GM12878 (cell line): ENCODE data around the gene JADE2. TPM values are rescaled to one million over a fixed set of nuclear protein-coding genes. Genes with fewer than 3 reads are reported as not detected.

Source experiments
- ATAC-seq: fragments of 200-7000 bp; cut with Tn5 transposase; 3 replicates; pipeline ENCODE4 v1.9.1; 2020; ENCODE audit warnings: mild to moderate bottlenecking, moderate library complexity
- BruUV-seq: library from RNA; stranded (reverse); fragments of 400-500 nt; replicated peaks from 2 replicates; lab custom pipeline; 2021; lab: Mats Ljungman, UMichigan
- CTCF ChIA-PET: fragments of 300-600 bp; sonication (Branson Sonifier 250); formaldehyde crosslinking; extraction: SDS; loops from one replicate; lab custom pipeline; 2021; ENCODE audit warnings: inconsistent platforms; lab: Yijun Ruan, JAX
- POLR2A ChIA-PET: fragments of 350-600 bp; formaldehyde crosslinking; extraction: SDS; loops from one replicate; lab custom pipeline; 2021; ENCODE audit warnings: inconsistent platforms; lab: Charles Lee
- RAD21 ChIA-PET: fragments of 300-600 bp; sonication (Branson Sonifier 250); formaldehyde crosslinking; loops from one replicate; lab custom pipeline; 2023; ENCODE audit warnings: antibody characterized with exemption; ENCODE audit not compliant: unreplicated experiment; lab: Charles Lee
- SMC1A ChIA-PET: fragments of 300-600 bp; sonication (Branson Sonifier 250); formaldehyde crosslinking; loops from one replicate; lab custom pipeline; 2023; ENCODE audit not compliant: unreplicated experiment, uncharacterized antibody; lab: Charles Lee
- DNase-seq: peaks from one replicate; pipeline ENCODE4 v3.0.0-alpha.2; 2011; ENCODE audit warnings: low read depth, low spot score
- FAIRE-seq: peaks from 3 replicates; lab custom pipeline; 2011; peaks lifted over from hg19 to GRCh38; lab: Jason Lieb, UNC
- H2AFZ ChIP-seq: 2 replicates; pipeline ENCODE4 v1.6.0; 2011; ENCODE audit warnings: low read depth, low read length, control low read depth; ENCODE audit not compliant: control insufficient read depth
- H3K27ac ChIP-seq: 2 replicates; pipeline ENCODE4 v1.5.1; 2011; ENCODE audit warnings: control low read depth; ENCODE audit not compliant: control insufficient read depth, insufficient read depth
- H3K27me3 ChIP-seq, 2 experiments: replicated peaks in 1 of 2; 2 replicates each; pipeline versions ENCODE4 v1.6.0 to v1.6.1; 2011; ENCODE audit warnings: low read length in 1 of 2; ENCODE audit not compliant: control insufficient read depth in 2 of 2, insufficient read depth in 2 of 2
- H3K36me3 ChIP-seq, 2 experiments: 2 replicates each; pipeline ENCODE4 v1.5.1; 2011; ENCODE audit warnings: low read length in 1 of 2; ENCODE audit not compliant: control insufficient read depth in 2 of 2, insufficient read depth in 2 of 2
- H3K4me1 ChIP-seq: 2 replicates; pipeline ENCODE4 v1.6.1; 2011; ENCODE audit warnings: mild to moderate bottlenecking, low read length, moderate library complexity, mixed read lengths; ENCODE audit not compliant: control insufficient read depth, insufficient read depth
- H3K4me2 ChIP-seq: 2 replicates; pipeline ENCODE4 v1.6.0; 2011; ENCODE audit warnings: control low read depth; ENCODE audit not compliant: control insufficient read depth, insufficient read depth
- H3K4me3 ChIP-seq: fragments of 200-600 bp; sonication (generic); 2 replicates; pipeline ENCODE4 v1.5.1; 2016
- H3K79me2 ChIP-seq: 2 replicates; pipeline ENCODE4 v1.6.0; 2011; ENCODE audit warnings: low read length; ENCODE audit not compliant: control insufficient read depth, insufficient read depth
- H3K9ac ChIP-seq: 2 replicates; pipeline ENCODE4 v1.8.0; 2011; ENCODE audit warnings: low read length, control low read depth, mixed read lengths; ENCODE audit not compliant: control insufficient read depth, insufficient read depth
- H3K9me3 ChIP-seq: replicated peaks from 3 replicates; pipeline ENCODE4 v1.5.1; 2011; ENCODE audit warnings: mild to moderate bottlenecking, low read length; ENCODE audit not compliant: control insufficient read depth, insufficient read depth
- H4K20me1 ChIP-seq: 2 replicates; pipeline ENCODE4 v1.6.0; 2011; ENCODE audit not compliant: control insufficient read depth, insufficient read depth
- ATF2 ChIP-seq: IDR thresholded peaks from 2 replicates; pipeline ENCODE4 v1.6.1; 2012; ENCODE audit warnings: low read length, inconsistent platforms
- POLR2AphosphoS5 ChIP-seq: IDR thresholded peaks from 2 replicates; pipeline ENCODE4 v1.6.1; 2011; ENCODE audit warnings: mild to moderate bottlenecking, low read length, inconsistent platforms
- SMAD1 ChIP-seq: fragments of 450-650 bp; IDR thresholded peaks from 2 replicates; pipeline ENCODE4 v1.6.1; 2018; ENCODE audit warnings: mild to moderate bottlenecking, low read depth; ENCODE audit not compliant: partially characterized antibody
- WGBS: methylation state at CpG from one replicate; pipeline ENCODE4 v1.1.6; 2016; ENCODE audit warnings: low lambda C conversion rate; ENCODE audit not compliant: insufficient replicate concordance, insufficient coverage; ENCODE audit errors: missing lambda C conversion rate; 5-methylcytosine and 5-hydroxymethylcytosine counted together
- in situ Hi-C: fragments of 300-500 bp; cut with MboI; formaldehyde crosslinking; loops from 9 replicates; pipeline ENCODE4 v1.14.3; 2018; ENCODE audit warnings: mixed read lengths
- intact Hi-C: fragments of 100-400 bp; cut with micrococcal nuclease; formaldehyde crosslinking; loops from one replicate; pipeline ENCODE4 v1.14.2; 2022; ENCODE audit not compliant: unreplicated experiment
- polyA plus RNA-seq, 11 experiments: library from polyadenylated mRNA; depleted of rRNA in 4 of 11; unstranded in 6 of 11; stranded (reverse) in 5 of 11; fragments of >200 nt; fragmentation: Nextera tagmentation in 4 of 11; fragmentation: Illumina TruSeq in 1 of 11; extraction: Ambion mirVana in 4 of 11; extraction: Trizol in 1 of 11; gene quantifications; 1 replicate in 1 of 11; 2 replicates in 10 of 11; pipeline versions ENCODE4 v1.2.1 to v1.2.3, GENCODE V29; 2011 to 2016; ENCODE audit warnings: inconsistent platforms in 2 of 11, missing spikeins in 2 of 11, low read depth in 1 of 11
- total RNA-seq, 4 experiments: library from RNA; depleted of rRNA in 3 of 4; stranded (reverse); fragments of >200 nt in 3 of 4; fragmentation: Illumina TruSeq in 1 of 4; extraction: Trizol in 1 of 4; gene quantifications; 2 replicates each; pipeline versions ENCODE4 v1.2.1 to v1.2.3, GENCODE V29; 2013 to 2021

JADE2 gene
- total and polyA plus RNA-seq, 10 of the 15 experiments (the other 5 are each of a cell fraction or from before 2014, with no cell fraction given): 1.5 to 67.0 (median 22.4) TPM

DNA sequence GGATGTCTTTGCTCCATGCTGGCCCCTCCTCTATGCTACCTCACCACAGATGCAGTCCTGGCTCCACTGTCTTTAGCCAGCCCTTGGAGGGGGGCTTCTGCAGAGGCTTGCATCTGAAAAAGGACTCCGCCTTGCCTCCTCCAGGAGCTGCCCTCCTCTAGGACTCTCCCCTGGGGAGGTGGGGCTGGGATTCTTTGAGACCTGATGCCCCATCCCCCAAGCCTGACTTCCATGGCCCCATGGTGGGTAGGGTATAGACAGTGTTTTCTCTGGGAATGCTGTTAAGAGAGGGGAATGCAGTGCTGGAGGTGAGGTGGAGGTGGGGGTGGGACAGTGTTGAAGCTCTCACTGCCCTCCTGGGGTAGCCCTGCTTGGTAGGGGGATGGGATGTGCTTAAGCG is 14.3 kb downstream of the JADE2 start:
- SMC1A ChIA-PET: interaction anchor here (7.4 to 8.8 kb wide), 2 partner anchors 11 to 16 kb away, joined by 85 to 148 read pairs; partner anchors contain the start of gene JADE2
- BruUV-seq: no TSS peak
- RAD21 ChIA-PET: interaction anchor here (1.5 to 8.4 kb wide), 6 partner anchors 10 to 129 kb away, joined by 3 to 144 read pairs (median 10); partner anchors contain the start of genes CDKN2AIPNL and JADE2
- Histone ChIP-seq H3K4me2 (peak overlapping the region; percentile 65), H3K4me1 (peaks cover 69% of the 10 kb centered on the region), H3K9ac (peak overlapping the region; percentile 40; the same call in 1 of the 2 replicates), H3K4me3 (no peak overlapping the region), H3K36me3 (peaks cover 19 to 21% of the 10 kb centered on the region in 2 experiments), H3K9me3 (no peaks in the 10 kb centered on the region), H2AFZ (no peak overlapping the region), H3K27ac (peak overlapping the region; percentile 91), H4K20me1 (no peaks in the 10 kb centered on the region), H3K79me2 (peaks cover 46% of the 10 kb centered on the region), H3K27me3 (no peaks in the 10 kb centered on the region)
- DNase-seq: no peak
- CTCF ChIA-PET: interaction anchor here (0.6 to 9.9 kb wide), 3 partner anchors 9 to 130 kb away, joined by 3 to 145 read pairs (median 8); partner anchors contain the start of gene JADE2
- FAIRE-seq: no peak
- 0 out of 2 replicates have a peak, but pooled peaks have one; percentile 7 for TF ChIP-seq POLR2AphosphoS5
- no peak for TF ChIP-seq ATF2
- no peak for TF ChIP-seq SMAD1
- in situ Hi-C loops (no loop called here), intact Hi-C loops (loop anchor here (2.0 to 5.0 kb wide), 3 partner anchors 15 to 412 kb away; partner anchors contain the start of gene SEC24A)
- no peak for ATAC-seq
- WGBS: 73% methylated on average over 2 of the region's 2 CpGs
- POLR2A ChIA-PET: interaction anchor here (0.6 to 8.5 kb wide), 7 partner anchors 10 to 262 kb away, joined by 3 to 113 read pairs (median 9); no protein-coding TSS in a partner anchor
